ENCODE data around the gene SYT7. TPM values are rescaled to one million over a fixed set of nuclear protein-coding genes. Genes with fewer than 3 reads are reported as not detected.

The SYT7 gene
- total RNA-seq, 1 donor from 2014 or later: not detected

GRCh38 chr11:61607920-61608599 is 27.2 kb upstream of the SYT7 start:
- Mint-ChIP-seq H3K9me3 (no peaks in the 10 kb centered on the region), H3K4me1 (no peaks in the 10 kb centered on the region), H3K27ac (no peak overlapping the region), H3K4me3 (no peak overlapping the region), H3K27me3 (peaks cover 17% of the 10 kb centered on the region), H3K36me3 (ENCODE audit: low read depth) (no peaks in the 10 kb centered on the region)
- DNase-seq (no peak), ATAC-seq (ENCODE audit: low read depth) (no peak)
- intact Hi-C loops (cut with micrococcal nuclease): no loop called here
- no peak for TF ChIP-seq CTCF (IDR thresholded peaks at IDR 0.05)
- POLR2A ChIA-PET: no interaction called here
- CTCF ChIA-PET: no interaction called here

- Mint-ChIP-seq H3K27ac (no peak overlapping the region), H3K4me3 (no peak overlapping the region), H3K36me3 (ENCODE audit: low read depth) (no peaks in the 10 kb centered on the region), H3K9me3 (no peaks in the 10 kb centered on the region), H3K4me1 (no peaks in the 10 kb centered on the region), H3K27me3 (peaks cover 14% of the 10 kb centered on the region)
- POLR2A ChIA-PET: no interaction called here
- CTCF ChIA-PET: no interaction called here
- TF ChIP-seq CTCF (IDR thresholded peaks at IDR 0.05): no peak
- ATAC-seq (ENCODE audit: low read depth) (no peak), DNase-seq (no peak)
- intact Hi-C loops (cut with micrococcal nuclease): no loop called here
These were observed 26.6 kb upstream of the SYT7 start for GRCh38 chr11:61607426-61607825.

GRCh38 chr11:61603667-61604066 is 22.8 kb upstream of the SYT7 start:
- intact Hi-C loops (cut with micrococcal nuclease): no loop called here
- Mint-ChIP-seq H3K36me3 (ENCODE audit: low read depth) (no peaks in the 10 kb centered on the region), H3K9me3 (no peaks in the 10 kb centered on the region), H3K27ac (no peak overlapping the region), H3K4me1 (no peaks in the 10 kb centered on the region), H3K4me3 (no peak overlapping the region), H3K27me3 (peaks cover 4% of the 10 kb centered on the region)
- DNase-seq (no peak), ATAC-seq (ENCODE audit: low read depth) (no peak)
- no peak for TF ChIP-seq CTCF (IDR thresholded peaks at IDR 0.05)
- CTCF ChIA-PET: no interaction called here
- POLR2A ChIA-PET: no interaction called here

GRCh38 chr11:61602775-61603569 is 22.1 kb upstream of the SYT7 start:
- POLR2A ChIA-PET: no interaction called here
- no peaks in the 10 kb centered on the region for H3K4me1 Mint-ChIP-seq
- no peak for TF ChIP-seq CTCF (IDR thresholded peaks at IDR 0.05)
- DNase-seq (no peak), ATAC-seq (ENCODE audit: low read depth) (no peak)
- H3K36me3 Mint-ChIP-seq (ENCODE audit: low read depth): no peaks in the 10 kb centered on the region
- no peak overlapping the region for H3K27ac Mint-ChIP-seq
- H3K27me3 Mint-ChIP-seq: peaks cover 7% of the 10 kb centered on the region
- intact Hi-C loops (cut with micrococcal nuclease): no loop called here
- H3K4me3 Mint-ChIP-seq: no peak overlapping the region
- CTCF ChIA-PET: no interaction called here
- H3K9me3 Mint-ChIP-seq: no peaks in the 10 kb centered on the region

GRCh38 chr11:61601512-61601911 is 20.6 kb upstream of the SYT7 start:
- H3K9me3 Mint-ChIP-seq: no peaks in the 10 kb centered on the region
- no peak for TF ChIP-seq CTCF (IDR thresholded peaks at IDR 0.05)
- intact Hi-C loops (cut with micrococcal nuclease): no loop called here
- no peaks in the 10 kb centered on the region for H3K36me3 Mint-ChIP-seq (ENCODE audit: low read depth)
- H3K4me1 Mint-ChIP-seq: no peaks in the 10 kb centered on the region
- POLR2A ChIA-PET: interaction anchor here (0.7 kb wide), 1 partner anchor 66 kb away, joined by 5 read pairs; no protein-coding TSS in a partner anchor
- ATAC-seq (ENCODE audit: low read depth) (no peak), DNase-seq (no peak)
- CTCF ChIA-PET: no interaction called here
- H3K27me3 Mint-ChIP-seq: peaks cover 15% of the 10 kb centered on the region
- no peak overlapping the region for H3K4me3 Mint-ChIP-seq
- H3K27ac Mint-ChIP-seq: no peak overlapping the region

Data from activated B cell treated with CpG ODN at 0.5 μM for 24 hours (primary cell).